PC-9 (cell line): Measurements from ENCODE around the gene BTN3A1. TPM values are rescaled to one million over a fixed set of nuclear protein-coding genes. Genes with fewer than 3 reads are reported as not detected.

Experiments
- BruUV-seq: library from RNA; stranded (reverse); fragments of 400-500 nt; replicated peaks from 2 replicates; lab custom pipeline; 2021; lab: Mats Ljungman, UMichigan
- CTCF ChIA-PET: fragments of 300-600 bp; sonication (Branson Sonifier 250); formaldehyde crosslinking; loops from one replicate; lab custom pipeline; 2022; ENCODE audit warnings: antibody characterized with exemption; lab: Charles Lee
- POLR2A ChIA-PET: fragments of 300-600 bp; sonication (Branson Sonifier 250); formaldehyde crosslinking; loops from one replicate; lab custom pipeline; 2022; ENCODE audit warnings: antibody characterized with exemption; ENCODE audit not compliant: unreplicated experiment; lab: Charles Lee
- DNase-seq, 2 experiments: peaks; one replicate each; pipeline versions ENCODE4 v3.0.0 to v3.0.0-alpha.2; 2015 to 2022; ENCODE audit warnings: mixed read lengths in 1 of 2
- H2AFZ ChIP-seq: fragments of 200-600 bp; sonication (generic); 2 replicates; pipeline ENCODE4 v1.8.1; 2017; ENCODE audit warnings: antibody characterized with exemption
- H3F3A ChIP-seq: fragments of 200-600 bp; sonication (generic); 2 replicates; pipeline ENCODE4 v1.8.1; 2017; ENCODE audit warnings: antibody characterized with exemption, mild to moderate bottlenecking, low read depth; ENCODE audit not compliant: insufficient read depth
- H3K27ac ChIP-seq: fragments of 200-600 bp; sonication (generic); 2 replicates; pipeline ENCODE4 v1.6.1; 2016; ENCODE audit warnings: mixed run types
- H3K27me3 ChIP-seq: fragments of 200-600 bp; sonication (generic); 2 replicates; pipeline ENCODE4 v1.6.1; 2016; ENCODE audit warnings: low read depth, mixed run types; ENCODE audit not compliant: insufficient read depth
- H3K36me3 ChIP-seq: fragments of 200-600 bp; sonication (generic); 2 replicates; pipeline ENCODE4 v1.6.1; 2016; ENCODE audit warnings: low read depth, mixed run types
- H3K4me1 ChIP-seq: fragments of 200-600 bp; sonication (generic); replicated peaks from 2 replicates; pipeline ENCODE4 v1.6.1; 2016; ENCODE audit warnings: mixed run types; ENCODE audit not compliant: insufficient read depth
- H3K4me2 ChIP-seq: fragments of 200-600 bp; sonication (generic); 2 replicates; pipeline ENCODE4 v1.6.1; 2017; ENCODE audit warnings: mixed run types
- H3K4me3 ChIP-seq: fragments of 200-600 bp; sonication (generic); 2 replicates; pipeline ENCODE4 v1.6.1; 2016; ENCODE audit warnings: mixed run types
- H3K79me2 ChIP-seq: fragments of 200-600 bp; sonication (generic); 2 replicates; pipeline ENCODE4 v1.6.1; 2017; ENCODE audit warnings: low read depth, mixed run types
- H3K9me2 ChIP-seq: fragments of 200-600 bp; sonication (generic); 2 replicates; pipeline ENCODE4 v1.8.1; 2017; ENCODE audit warnings: mild to moderate bottlenecking; ENCODE audit not compliant: insufficient read depth
- H3K9me3 ChIP-seq: fragments of 200-600 bp; sonication (generic); 2 replicates; pipeline ENCODE4 v1.8.1; 2016; ENCODE audit warnings: low read depth; ENCODE audit not compliant: insufficient read depth
- H4K20me1 ChIP-seq: fragments of 200-600 bp; sonication (generic); 2 replicates; pipeline ENCODE4 v1.8.1; 2017; ENCODE audit not compliant: insufficient read depth
- EZH2 ChIP-seq: fragments of 200-600 bp; sonication (generic); IDR thresholded peaks from 2 replicates; pipeline ENCODE4 v1.8.0; 2017; ENCODE audit warnings: antibody characterized with exemption, low read depth
- intact Hi-C: fragments of 100-400 bp; cut with micrococcal nuclease; formaldehyde crosslinking; loops from one replicate; pipeline ENCODE4 v1.10.0; 2022; ENCODE audit not compliant: unreplicated experiment
- total RNA-seq: library from RNA; stranded (reverse); gene quantifications from 2 replicates; pipeline ENCODE4 v1.2.3, GENCODE V29; 2021
- TF ChIP-seq, protein P1 (sequence below): fragments of 200-600 bp; sonication (generic); conservative IDR thresholded peaks from 2 replicates; pipeline ENCODE4 v1.6.1; 2017; ENCODE audit warnings: mixed run types, antibody characterized with exemption, mild to moderate bottlenecking, moderate library complexity

BTN3A1 gene
- total RNA-seq, 1 experiment from 2014 or later, result 28.3 TPM

- Histone ChIP-seq H3K27me3 (no peaks in the 10 kb centered on the region), H2AFZ (no peak overlapping the region), H3K36me3 (peaks cover 40% of the 10 kb centered on the region), H3K4me2 (no peak overlapping the region), H3K79me2 (peaks cover 20% of the 10 kb centered on the region; the same call in 1 of the 2 replicates), H3K4me1 (peaks cover 1% of the 10 kb centered on the region), H3K9me2 (no peaks in the 10 kb centered on the region), H3K9me3 (no peaks in the 10 kb centered on the region), H3F3A (no peaks in the 10 kb centered on the region), H3K4me3 (no peak overlapping the region), H3K27ac (no peak overlapping the region), H4K20me1 (no peaks in the 10 kb centered on the region; the same call in 1 of the 2 replicates)
- DNase-seq, result no peak
- POLR2A ChIA-PET, result no interaction called here
- BruUV-seq, result no TSS peak
- intact Hi-C loops, result no loop called here
- CTCF ChIA-PET, result no interaction called here
- TF ChIP-seq EZH2, result no peak
- TF ChIP-seq, protein P1, sequence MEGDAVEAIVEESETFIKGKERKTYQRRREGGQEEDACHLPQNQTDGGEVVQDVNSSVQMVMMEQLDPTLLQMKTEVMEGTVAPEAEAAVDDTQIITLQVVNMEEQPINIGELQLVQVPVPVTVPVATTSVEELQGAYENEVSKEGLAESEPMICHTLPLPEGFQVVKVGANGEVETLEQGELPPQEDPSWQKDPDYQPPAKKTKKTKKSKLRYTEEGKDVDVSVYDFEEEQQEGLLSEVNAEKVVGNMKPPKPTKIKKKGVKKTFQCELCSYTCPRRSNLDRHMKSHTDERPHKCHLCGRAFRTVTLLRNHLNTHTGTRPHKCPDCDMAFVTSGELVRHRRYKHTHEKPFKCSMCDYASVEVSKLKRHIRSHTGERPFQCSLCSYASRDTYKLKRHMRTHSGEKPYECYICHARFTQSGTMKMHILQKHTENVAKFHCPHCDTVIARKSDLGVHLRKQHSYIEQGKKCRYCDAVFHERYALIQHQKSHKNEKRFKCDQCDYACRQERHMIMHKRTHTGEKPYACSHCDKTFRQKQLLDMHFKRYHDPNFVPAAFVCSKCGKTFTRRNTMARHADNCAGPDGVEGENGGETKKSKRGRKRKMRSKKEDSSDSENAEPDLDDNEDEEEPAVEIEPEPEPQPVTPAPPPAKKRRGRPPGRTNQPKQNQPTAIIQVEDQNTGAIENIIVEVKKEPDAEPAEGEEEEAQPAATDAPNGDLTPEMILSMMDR, result no peak
Observed at GRCh38 chr6:26464014-26464413, 61.9 kb downstream of the BTN3A1 start.

DNA sequence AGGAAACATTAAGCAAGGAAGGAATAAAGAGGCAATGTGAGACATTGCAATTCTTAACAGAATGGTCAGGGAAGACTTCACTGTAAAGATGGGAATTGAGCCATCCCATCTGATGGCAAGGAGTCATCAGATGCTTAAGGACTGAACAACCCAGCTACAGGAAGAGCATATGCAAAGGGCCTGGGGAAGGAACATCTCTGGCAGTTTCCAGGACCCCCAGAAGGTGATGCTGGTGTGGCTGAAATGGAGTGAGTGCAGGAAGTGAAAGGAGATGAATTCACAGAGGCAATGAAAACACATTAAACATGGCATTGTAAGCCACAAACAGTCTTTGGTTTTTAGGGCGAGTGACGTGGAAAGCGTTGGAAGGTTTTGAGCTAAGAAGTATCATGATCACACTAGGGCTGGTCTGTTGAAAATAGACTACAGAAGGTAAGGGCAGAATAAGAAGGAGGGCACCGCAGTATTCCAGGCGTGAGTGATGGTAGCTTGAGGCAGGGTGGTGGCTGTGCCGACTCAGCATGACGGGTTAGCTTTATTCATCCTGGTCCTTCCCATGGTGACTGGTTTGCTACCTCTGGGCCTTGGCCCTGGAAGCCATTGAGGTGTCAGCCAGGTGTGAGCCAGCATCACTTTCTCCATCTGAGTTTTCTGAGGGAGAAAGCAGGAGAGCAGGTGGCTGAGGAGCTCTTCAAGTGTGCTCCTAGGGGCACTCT lies 62.5 kb downstream of the BTN3A1 start:
- H3F3A ChIP-seq, result no peaks in the 10 kb centered on the region
- no peaks in the 10 kb centered on the region for H3K9me3 ChIP-seq
- intact Hi-C loops, result no loop called here
- H3K36me3 ChIP-seq, result peaks cover 40% of the 10 kb centered on the region
- no peak overlapping the region for H3K27ac ChIP-seq
- no peaks in the 10 kb centered on the region; the same call in 1 of the 2 replicates for H4K20me1 ChIP-seq
- no peaks in the 10 kb centered on the region for H3K27me3 ChIP-seq
- H3K79me2 ChIP-seq, result peaks cover 14% of the 10 kb centered on the region; the same call in 1 of the 2 replicates
- BruUV-seq, result no TSS peak
- H2AFZ ChIP-seq, result no peak overlapping the region
- H3K4me3 ChIP-seq, result no peak overlapping the region
- no peak for DNase-seq
- no peaks in the 10 kb centered on the region for H3K4me1 ChIP-seq
- TF ChIP-seq EZH2, result no peak
- TF ChIP-seq, protein P1, result no peak
- no peak overlapping the region for H3K4me2 ChIP-seq
- ChIA-PET POLR2A (no interaction called here), CTCF (no interaction called here)
- H3K9me2 ChIP-seq, result no peaks in the 10 kb centered on the region

Other genes with a start within 250 kb of the BTN3A1 start
- 28.7 and 32.9 TPM in 2 replicates for gene BTN3A2, start 37.1 kb upstream of the BTN3A1 start, total RNA-seq
- 20.7 and 23.4 TPM in 2 replicates for gene BTN2A2, start 19.2 kb upstream of the BTN3A1 start, total RNA-seq
- gene BTN3A3, start 38.2 kb downstream of the BTN3A1 start, total RNA-seq, result 26.2 and 29.8 TPM in 2 replicates
- 19.5 and 23.4 TPM in 2 replicates for gene BTN2A1, start 55.7 kb downstream of the BTN3A1 start, total RNA-seq
- gene BTN1A1, start 98.0 kb downstream of the BTN3A1 start, total RNA-seq, result not detected in 2 replicates
- gene HMGN4, start 136.1 kb downstream of the BTN3A1 start, total RNA-seq, result 86.9 and 90.5 TPM in 2 replicates
- gene ABT1, start 194.7 kb downstream of the BTN3A1 start, total RNA-seq, result 16.8 and 19.5 TPM in 2 replicates